Measurements from ENCODE around the gene GRM8. TPM values are rescaled to one million over a fixed set of nuclear protein-coding genes. Genes with fewer than 3 reads are reported as not detected.

GRM8 gene
- total RNA-seq, 1 experiment from 2014 or later = 1.8 TPM

DNA sequence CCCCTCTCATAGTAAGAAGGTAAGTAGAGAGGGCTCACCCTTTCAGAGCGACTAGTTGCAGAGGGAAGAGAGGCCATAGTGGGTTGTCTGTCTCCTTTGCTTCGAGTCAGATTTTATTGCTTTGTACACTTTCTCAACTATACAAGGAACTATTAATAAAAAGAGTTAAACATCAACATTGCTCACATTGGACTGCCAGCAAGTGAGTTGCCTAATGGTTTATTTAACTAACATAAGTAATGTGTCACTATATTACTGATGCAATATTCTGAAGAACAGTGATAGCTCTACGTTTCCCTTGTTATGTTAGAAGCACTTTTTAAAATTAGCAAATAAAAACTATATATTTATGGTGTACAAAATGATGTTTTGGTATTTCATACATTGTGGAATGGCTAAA lies 451.0 kb downstream of the GRM8 start:
- Mint-ChIP-seq H3K27me3 (ENCODE audit: low read depth) (no peaks in the 10 kb centered on the region; the same call in 1 of the 2 replicates), H3K27ac (no peak overlapping the region), H3K9me3 (no peaks in the 10 kb centered on the region), H3K36me3 (ENCODE audit: insufficient read depth in 1 of 3, low read depth in 3 of 3) (peaks cover 0 to 8% (median 0%) of the 10 kb centered on the region in 3 experiments; a peak in 3 of 7 replicates), H3K4me1 (peaks cover 12 to 17% of the 10 kb centered on the region in 2 experiments), H3K4me3 (no peak overlapping the region)
- H2BK15ac ChIP-seq (ENCODE audit: low read depth, low read length) = no peak overlapping the region
- H3K56ac ChIP-seq (ENCODE audit: insufficient read length, low read depth, low read length) = no peak overlapping the region
- H3K23me2 ChIP-seq (ENCODE audit: insufficient read length, low read depth, low read length, poor library complexity, severe bottlenecking) = no peaks in the 10 kb centered on the region
- no peak overlapping the region for H4K5ac ChIP-seq (ENCODE audit: insufficient read length, low read depth, low read length)
- H3K27ac ChIP-seq (ENCODE audit: insufficient read length, low read depth, low read length) = no peak overlapping the region
- H4K91ac ChIP-seq (ENCODE audit: insufficient read length, low read depth, low read length) = no peak overlapping the region
- H2BK5ac ChIP-seq (ENCODE audit: insufficient read length, low read length) = no peak overlapping the region
- H3K4me1 ChIP-seq (ENCODE audit: insufficient read depth, low read length) = no peaks in the 10 kb centered on the region
- no peak overlapping the region for H3K23ac ChIP-seq (ENCODE audit: insufficient read length, low read depth, low read length)
- no peak overlapping the region for H2AFZ ChIP-seq (ENCODE audit: low read length)
- no peaks in the 10 kb centered on the region for H3K79me1 ChIP-seq (ENCODE audit: insufficient read depth, low read depth, low read length, poor library complexity, severe bottlenecking)
- H3K14ac ChIP-seq (ENCODE audit: insufficient read depth, low read length) = no peak overlapping the region
- no peak overlapping the region for H2AK5ac ChIP-seq (ENCODE audit: insufficient read length, low read length)
- H3K4me2 ChIP-seq (ENCODE audit: insufficient read depth, insufficient read length, low read length) = no peak overlapping the region
- WGBS (ENCODE audit: extremely low coverage, insufficient read length, low lambda C conversion rate) = no CpG with 5 or more reads among the region's 3 CpGs
- no peak overlapping the region for H3K4ac ChIP-seq (ENCODE audit: low read depth, low read length)
- no peak for DNase-seq
- H3K27me3 ChIP-seq (ENCODE audit: insufficient read depth, low read length) = no peaks in the 10 kb centered on the region
- no peak overlapping the region for H3K18ac ChIP-seq (ENCODE audit: insufficient read length, low read depth, low read length)
- H3T11ph ChIP-seq (ENCODE audit: low read length) = no peak overlapping the region
- TF ChIP-seq, protein P1, sequence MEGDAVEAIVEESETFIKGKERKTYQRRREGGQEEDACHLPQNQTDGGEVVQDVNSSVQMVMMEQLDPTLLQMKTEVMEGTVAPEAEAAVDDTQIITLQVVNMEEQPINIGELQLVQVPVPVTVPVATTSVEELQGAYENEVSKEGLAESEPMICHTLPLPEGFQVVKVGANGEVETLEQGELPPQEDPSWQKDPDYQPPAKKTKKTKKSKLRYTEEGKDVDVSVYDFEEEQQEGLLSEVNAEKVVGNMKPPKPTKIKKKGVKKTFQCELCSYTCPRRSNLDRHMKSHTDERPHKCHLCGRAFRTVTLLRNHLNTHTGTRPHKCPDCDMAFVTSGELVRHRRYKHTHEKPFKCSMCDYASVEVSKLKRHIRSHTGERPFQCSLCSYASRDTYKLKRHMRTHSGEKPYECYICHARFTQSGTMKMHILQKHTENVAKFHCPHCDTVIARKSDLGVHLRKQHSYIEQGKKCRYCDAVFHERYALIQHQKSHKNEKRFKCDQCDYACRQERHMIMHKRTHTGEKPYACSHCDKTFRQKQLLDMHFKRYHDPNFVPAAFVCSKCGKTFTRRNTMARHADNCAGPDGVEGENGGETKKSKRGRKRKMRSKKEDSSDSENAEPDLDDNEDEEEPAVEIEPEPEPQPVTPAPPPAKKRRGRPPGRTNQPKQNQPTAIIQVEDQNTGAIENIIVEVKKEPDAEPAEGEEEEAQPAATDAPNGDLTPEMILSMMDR (conservative IDR thresholded peaks at IDR 0.05) = no peak
- H2BK20ac ChIP-seq (ENCODE audit: low read depth, low read length, poor library complexity, severe bottlenecking) = no peak overlapping the region
- no peaks in the 10 kb centered on the region for H4K20me1 ChIP-seq (ENCODE audit: control insufficient read depth, insufficient read depth, insufficient read length)
- no peak overlapping the region for H3K9ac ChIP-seq (ENCODE audit: extremely low read depth, insufficient read length, low read length)
- no peaks in the 10 kb centered on the region for H3K9me3 ChIP-seq (ENCODE audit: control insufficient read depth, low read depth, low read length)
- H2BK120ac ChIP-seq (ENCODE audit: low read depth, low read length, poor library complexity, severe bottlenecking) = no peak overlapping the region
- no peak overlapping the region for H2BK12ac ChIP-seq (ENCODE audit: insufficient read length, low read depth, low read length)
- H4K8ac ChIP-seq (replicated peaks; ENCODE audit: insufficient read length, low read depth, low read length) = no peak overlapping the region
- no peaks in the 10 kb centered on the region for H3K79me2 ChIP-seq (ENCODE audit: insufficient read depth, low read length)

Data from H9 (cell line).